GM15510 (cell line): ENCODE data around the gene RHBDL3.

Experiments used
- POLR2A ChIP-seq: IDR thresholded peaks from 3 replicates; pipeline ENCODE4 v1.6.1; 2011; ENCODE audit warnings: borderline replicate concordance; ENCODE audit not compliant: insufficient read length; ENCODE audit errors: extremely low read depth

Gene RHBDL3

DNA sequence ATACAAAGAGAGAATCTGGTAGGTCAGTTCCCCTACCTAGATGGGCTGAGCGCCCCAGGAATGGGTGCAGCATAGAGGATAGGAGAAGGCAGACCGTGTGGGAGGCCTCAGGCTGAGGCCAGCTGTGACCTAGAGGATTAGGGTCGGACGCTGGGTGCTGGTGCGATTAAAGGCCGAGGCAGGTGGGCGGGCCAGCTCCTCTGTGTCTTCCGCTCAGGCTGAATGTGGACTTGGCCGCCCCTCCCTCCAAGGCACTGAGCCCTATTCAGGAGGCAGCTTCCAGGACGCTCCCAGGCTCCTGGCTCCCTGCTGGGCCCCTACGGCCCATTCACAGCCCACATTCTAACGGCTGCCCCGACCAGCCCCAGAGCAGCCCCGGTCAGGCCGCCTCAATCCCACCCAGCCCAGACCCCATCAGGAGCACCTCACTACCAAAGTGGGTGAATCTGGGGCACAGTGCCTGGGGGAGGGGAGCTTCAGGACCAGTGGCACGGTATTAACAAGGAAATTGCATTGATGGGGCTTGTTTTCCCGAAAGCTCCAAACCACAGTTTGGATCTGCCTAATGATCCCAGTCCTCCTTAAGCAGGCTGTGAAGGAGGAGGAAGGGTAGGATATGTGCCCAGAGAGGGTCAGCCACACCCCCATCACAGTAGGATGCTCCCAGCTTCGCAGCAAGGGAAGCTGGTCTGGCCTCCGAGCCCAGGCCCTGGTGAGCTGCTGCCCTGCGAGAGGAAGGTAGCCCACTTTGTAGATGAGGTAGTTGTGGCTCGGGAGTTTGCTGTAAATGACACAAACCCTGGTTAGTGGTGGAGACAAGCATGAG is 14.5 kb downstream of the RHBDL3 start:
- TF ChIP-seq POLR2A, result no peak

- TF ChIP-seq POLR2A, result no peak
Measured at GRCh38 chr17:32281011-32281451, 15.4 kb downstream of the RHBDL3 start.

DNA sequence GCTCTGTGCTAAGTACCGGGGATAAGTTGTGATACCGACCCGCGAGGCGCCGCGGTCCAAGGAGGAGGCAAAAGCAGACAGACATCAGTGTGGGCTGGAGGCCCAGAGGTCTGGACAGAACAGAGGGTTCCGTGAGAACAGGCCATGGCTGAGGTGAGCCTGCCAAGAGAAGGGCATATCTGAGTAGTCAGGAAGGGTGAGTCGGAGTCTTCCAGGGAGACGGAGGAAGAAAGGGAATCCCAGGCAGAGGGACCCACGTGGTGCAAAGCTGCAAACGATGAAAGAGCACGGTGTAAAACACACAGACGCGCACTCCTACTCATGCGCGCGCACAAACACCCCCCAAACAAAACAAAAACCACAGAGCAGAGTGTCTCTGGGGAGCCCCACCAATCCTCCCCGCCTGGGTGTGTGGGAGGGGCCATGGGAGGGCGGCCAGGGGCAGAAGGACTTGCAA is 18.1 kb downstream of the RHBDL3 start:
- TF ChIP-seq POLR2A, result no peak

DNA sequence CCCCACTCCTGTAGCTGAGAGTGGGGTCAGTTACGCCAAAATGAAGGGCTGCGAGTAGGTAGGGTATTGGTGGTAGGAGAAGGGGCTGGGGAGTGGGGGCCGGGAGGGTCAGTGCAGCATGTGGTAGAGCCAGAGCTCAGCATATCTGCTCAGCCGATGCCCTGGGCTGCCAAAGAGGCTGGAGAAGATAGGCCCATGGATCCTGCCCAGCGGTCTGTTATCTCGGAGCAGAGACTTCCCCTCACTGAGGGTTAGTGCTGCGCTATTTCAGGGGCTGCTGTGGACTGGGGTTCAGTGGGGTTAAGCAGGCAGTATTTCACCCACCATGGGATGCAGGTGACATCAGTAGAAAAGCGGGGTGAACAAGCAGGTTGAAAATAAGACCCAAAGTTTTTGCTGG is 19.7 kb downstream of the RHBDL3 start:
- TF ChIP-seq POLR2A, result no peak

DNA sequence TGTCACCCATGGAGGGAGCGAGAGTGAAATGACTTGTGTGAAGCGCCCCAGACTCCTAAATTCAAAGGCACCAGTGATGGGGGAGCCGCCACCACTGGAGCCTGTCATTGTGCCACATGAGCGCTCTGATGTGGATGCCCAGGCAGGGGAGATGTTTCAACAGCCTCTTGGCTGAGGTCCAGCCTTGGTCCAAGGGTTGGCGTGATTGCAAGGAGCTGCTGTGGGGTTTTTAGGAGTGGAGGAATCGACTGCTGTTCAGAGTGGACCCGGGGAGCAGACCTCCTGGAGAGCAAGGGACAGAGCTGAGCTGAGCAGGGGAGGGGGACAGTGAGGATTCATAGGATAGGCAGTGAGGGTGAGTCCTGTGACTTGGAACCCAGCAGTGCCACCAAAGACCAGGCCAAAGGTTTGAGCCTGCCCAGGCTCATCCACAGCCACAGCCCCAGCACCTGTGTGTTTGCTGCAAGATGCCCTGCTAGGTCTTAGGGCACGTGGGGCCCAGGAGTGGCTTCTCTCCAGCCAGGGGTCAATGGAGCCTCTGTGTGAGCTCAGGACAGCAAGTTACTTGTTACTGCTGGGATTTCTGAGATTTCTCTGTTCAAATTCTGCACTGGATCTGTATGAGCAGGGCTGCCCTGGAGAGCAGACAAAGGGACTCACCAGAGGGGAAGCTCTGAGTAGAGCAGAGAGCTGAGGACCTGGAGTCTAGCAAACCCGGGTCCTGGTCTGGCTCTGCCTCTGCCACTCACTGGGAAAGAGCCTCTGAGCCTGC is 20.3 kb downstream of the RHBDL3 start:
- no peak for TF ChIP-seq POLR2A

DNA sequence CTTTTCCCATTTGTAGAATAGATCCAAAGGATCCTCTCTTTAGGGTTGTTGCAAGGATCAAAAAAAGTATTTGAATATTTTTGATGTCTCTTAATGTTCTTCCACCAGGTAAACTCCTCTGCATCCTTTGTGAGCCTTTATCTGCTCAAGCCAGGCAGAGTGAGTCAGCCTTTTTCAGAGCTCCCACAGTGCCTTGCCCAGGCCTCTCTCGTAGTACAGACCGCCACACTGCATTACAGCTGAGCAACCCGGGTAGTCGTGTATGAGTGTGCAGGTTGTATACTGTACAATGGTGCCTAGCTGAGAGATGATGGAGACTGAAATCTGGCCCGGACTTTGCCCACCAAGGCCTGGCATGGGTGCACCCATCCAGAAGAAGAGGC is 20.9 kb downstream of the RHBDL3 start:
- TF ChIP-seq POLR2A, result no peak

DNA sequence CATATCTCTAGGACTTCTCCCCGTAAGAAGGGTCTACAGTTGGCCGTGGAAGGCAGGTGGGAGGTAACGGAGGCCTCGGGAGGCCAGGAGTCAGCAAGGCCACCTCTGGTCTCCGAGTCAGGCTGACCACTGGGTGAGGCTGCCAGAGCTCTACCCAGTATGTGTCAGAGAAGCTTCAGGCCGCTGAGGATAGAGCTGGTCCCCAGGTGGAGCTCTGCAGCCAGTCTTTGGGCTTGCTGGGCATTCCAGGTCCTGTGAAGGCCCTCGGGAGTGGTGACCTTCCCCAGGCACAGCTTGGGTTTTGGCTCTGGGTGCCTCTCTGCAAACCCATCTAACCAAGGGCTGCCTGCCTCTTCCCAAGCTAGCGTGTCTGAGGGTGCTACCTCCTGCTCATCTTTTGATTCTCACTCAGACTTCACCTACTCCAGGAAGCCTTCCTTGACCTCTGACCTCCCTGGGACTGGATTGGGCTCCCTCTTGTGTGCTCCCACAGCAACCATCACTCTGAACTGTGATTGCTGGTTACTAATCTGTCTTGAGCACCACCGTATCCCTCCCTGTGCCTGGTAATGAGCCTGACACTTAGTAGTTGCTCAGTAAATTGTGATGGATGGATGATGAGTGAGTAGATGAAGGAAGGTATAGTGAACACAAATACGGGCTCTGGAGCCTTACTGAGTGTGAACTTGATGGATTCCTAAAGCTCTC is 22.3 kb downstream of the RHBDL3 start:
- TF ChIP-seq POLR2A, result no peak

GRCh38 chr17:32288615-32289014 is 23.0 kb downstream of the RHBDL3 start:
- TF ChIP-seq POLR2A, result no peak

DNA sequence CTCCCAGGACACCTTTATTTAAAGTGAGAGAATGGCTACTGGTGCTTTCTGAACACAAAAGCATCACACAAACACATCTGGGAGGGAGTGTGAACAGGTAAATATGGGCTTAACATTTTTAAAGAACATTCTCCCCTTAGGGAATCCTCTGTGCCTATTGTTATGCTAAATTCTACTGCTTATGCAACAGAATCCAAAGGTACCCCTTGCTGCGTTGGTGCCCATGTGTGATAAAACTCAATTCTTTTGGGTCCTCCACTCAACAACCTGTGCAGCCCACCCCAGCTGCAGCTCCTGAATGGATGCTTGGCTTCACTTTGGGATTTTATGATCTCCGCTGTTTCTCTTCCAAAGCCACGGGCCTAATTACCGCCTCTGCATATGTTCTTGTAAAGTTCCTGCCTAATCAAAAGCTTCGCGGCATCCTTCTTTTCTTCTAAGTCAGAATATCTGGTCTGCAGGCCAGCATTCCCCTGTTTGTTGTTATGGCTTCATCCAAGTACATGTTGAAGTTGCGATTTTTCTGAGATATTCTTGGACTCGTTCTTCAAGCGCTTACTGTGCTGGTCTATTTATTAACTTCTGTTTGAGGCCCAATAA is 23.9 kb downstream of the RHBDL3 start:
- TF ChIP-seq POLR2A, result no peak

- TF ChIP-seq POLR2A, result no peak
Measured at GRCh38 chr17:32292094-32292493, 26.5 kb downstream of the RHBDL3 start.

GRCh38 chr17:32297424-32297823 is 31.8 kb downstream of the RHBDL3 start:
- TF ChIP-seq POLR2A, result no peak

DNA sequence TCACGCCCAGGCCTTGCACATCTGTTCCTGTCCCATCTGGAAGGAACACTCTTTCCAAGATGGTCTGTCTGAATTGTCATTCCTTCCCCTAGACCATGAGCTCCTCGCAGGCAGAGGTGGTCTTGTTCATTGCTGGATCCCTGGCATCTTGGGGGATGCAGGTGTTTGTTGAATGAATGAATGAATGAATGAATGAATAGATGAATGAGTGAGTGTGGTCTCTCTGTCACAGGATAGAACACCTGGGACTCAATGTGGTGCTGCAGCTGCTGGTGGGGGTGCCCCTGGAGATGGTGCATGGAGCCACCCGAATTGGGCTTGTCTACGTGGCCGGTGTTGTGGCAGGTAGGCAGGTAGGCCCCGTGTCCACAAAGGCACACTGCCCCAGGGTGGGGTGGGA is 32.2 kb downstream of the RHBDL3 start:
- TF ChIP-seq POLR2A, result no peak

DNA sequence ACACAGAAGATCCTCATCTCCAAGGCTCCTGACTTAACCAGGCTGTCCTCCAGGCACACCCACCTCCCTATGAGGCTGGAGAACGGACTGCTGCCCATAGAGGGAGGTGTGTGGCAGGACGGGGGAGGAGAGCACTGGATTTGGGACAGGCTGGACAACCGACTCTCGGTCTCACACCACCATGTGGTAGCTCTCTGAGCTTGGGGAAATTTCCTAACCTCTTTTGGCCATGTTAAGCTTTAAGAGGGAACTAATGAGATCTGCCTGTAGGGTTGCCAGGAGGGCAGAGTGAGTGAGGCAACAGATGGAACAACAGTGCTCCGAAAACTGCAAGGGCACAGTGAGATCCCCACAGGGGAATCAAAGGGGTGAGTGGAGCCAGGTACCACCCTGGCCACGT is 32.7 kb downstream of the RHBDL3 start:
- TF ChIP-seq POLR2A, result no peak

GRCh38 chr17:32298721-32299579 is 33.3 kb downstream of the RHBDL3 start:
- TF ChIP-seq POLR2A, result no peak

DNA sequence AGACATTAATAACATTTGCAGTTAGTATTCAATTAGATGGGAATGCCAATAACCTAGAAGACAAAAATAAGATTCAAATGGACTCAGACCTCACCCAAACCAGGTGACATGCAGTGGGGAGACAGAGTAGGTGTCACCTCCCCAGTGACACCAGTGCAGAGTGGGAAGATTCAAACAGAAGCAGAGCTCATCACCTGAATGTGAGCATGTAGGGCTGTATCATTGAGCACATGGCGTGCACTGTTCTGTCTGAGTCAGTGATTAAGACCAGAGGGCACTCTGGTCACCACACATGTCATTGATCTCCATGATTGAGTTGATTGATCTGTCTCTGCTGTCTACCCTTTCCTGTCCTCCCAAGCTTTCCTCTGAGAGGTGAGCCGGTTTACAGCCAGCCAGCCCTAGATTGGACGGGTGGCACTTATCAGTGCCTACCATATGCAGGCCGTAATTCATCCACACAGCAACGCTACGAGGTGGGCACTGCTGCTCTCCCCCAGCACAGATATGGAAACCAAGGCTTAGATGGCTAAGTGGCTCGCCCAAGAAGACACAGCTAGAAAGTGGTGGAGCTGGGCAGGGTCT is 34.0 kb downstream of the RHBDL3 start:
- TF ChIP-seq POLR2A, result no peak
